NCI-H1436 treated with DMSO at 0.1 percent for 48 hours (cell line): ENCODE data around the gene LYPD6.
"Not testable (repeated sequence)": the region's sequence is repeated elsewhere in the genome, so short reads cannot be mapped to it uniquely, and the experiment has no call there.

ENCODE experiments used
- DNase-seq: peaks from one replicate; lab custom pipeline; 2025; lab: John Stamatoyannopoulos, UW

LYPD6 gene

GRCh38 chr2:149330127-149331022 lies at the start of gene LYPD6:
LYPD6 (plus strand) TSS chr2:149330587; CDS start chr2:149437709, 107,122 bp downstream.
- no peak for DNase-seq

- no peak for DNase-seq
These were observed 48.9 kb upstream of the LYPD6 start for GRCh38 chr2:149281441-149281840.

GRCh38 chr2:149290662-149291061 lies 39.7 kb upstream of the LYPD6 start:
- DNase-seq = no peak

GRCh38 chr2:149291881-149292280 lies 38.5 kb upstream of the LYPD6 start:
- no peak for DNase-seq

- DNase-seq = no peak
These were observed 34.4 kb upstream of the LYPD6 start for GRCh38 chr2:149296031-149296430.

GRCh38 chr2:149307014-149307413 lies 23.4 kb upstream of the LYPD6 start:
- no peak for DNase-seq

- DNase-seq = no peak
These were observed 20.0 kb upstream of the LYPD6 start for GRCh38 chr2:149310349-149310748.

GRCh38 chr2:149312039-149312438 lies 18.3 kb upstream of the LYPD6 start:
- no peak for DNase-seq

GRCh38 chr2:149313512-149313972 lies 16.8 kb upstream of the LYPD6 start:
- DNase-seq = peak; percentile 89

- no peak for DNase-seq
These were observed 15.7 kb upstream of the LYPD6 start for GRCh38 chr2:149314687-149315086.

GRCh38 chr2:149315461-149315860 lies 14.9 kb upstream of the LYPD6 start:
- DNase-seq = no peak

- DNase-seq = not testable (repeated sequence)
These were observed 11.8 kb upstream of the LYPD6 start for GRCh38 chr2:149318566-149318965.

GRCh38 chr2:149320362-149320761 lies 10.0 kb upstream of the LYPD6 start:
- no peak for DNase-seq

GRCh38 chr2:149329068-149329467 lies 1.3 kb upstream of the LYPD6 start:
- no peak for DNase-seq

- no peak for DNase-seq
These were observed 779 bp upstream of the LYPD6 start for GRCh38 chr2:149329489-149330126.

GRCh38 chr2:149331023-149331400 lies 625 bp downstream of the LYPD6 start:
- DNase-seq = no peak

- no peak for DNase-seq
These were observed 2.0 kb downstream of the LYPD6 start for GRCh38 chr2:149332364-149332763.

- DNase-seq = no peak
These were observed 3.2 kb downstream of the LYPD6 start for GRCh38 chr2:149333636-149334035.

- DNase-seq = no peak
These were observed 3.8 kb downstream of the LYPD6 start for GRCh38 chr2:149334156-149334555.

- DNase-seq = no peak
These were observed 8.9 kb downstream of the LYPD6 start for GRCh38 chr2:149339324-149339723.

- DNase-seq = no peak
These were observed 12.1 kb downstream of the LYPD6 start for GRCh38 chr2:149342509-149342908.

- no peak for DNase-seq
These were observed 13.7 kb downstream of the LYPD6 start for GRCh38 chr2:149344105-149344504.

- no peak for DNase-seq
These were observed 15.9 kb downstream of the LYPD6 start for GRCh38 chr2:149346272-149346671.
